Ovary (tissue), 3 donors: ENCODE results near the gene PERM1.

ENCODE experiments used
- EP300 ChIP-seq: sonication (generic); formaldehyde crosslinking; IDR thresholded peaks from one replicate; pipeline ENCODE4 v1.6.1; 2017; ENCODE audit warnings: antibody characterized with exemption
- POLR2A ChIP-seq: fragments of 450-650 bp; IDR thresholded peaks from one replicate; pipeline ENCODE4 v1.6.1; 2017; ENCODE audit warnings: antibody characterized with exemption, mild to moderate bottlenecking, moderate library complexity
- TF ChIP-seq, protein P1 (sequence below), 3 donors: fragments of 450-650 bp in 2 of 3; fragments of 200-600 bp in 1 of 3; IDR thresholded peaks; one replicate each; pipeline versions ENCODE4 v1.5.1 to v1.8.0; 2016 to 2022; ENCODE audit warnings: antibody characterized with exemption in 3 of 3, mild to moderate bottlenecking in 1 of 3
- donor health status: DM: no; HTN: no; CAD: no.

- TF ChIP-seq, protein P1, sequence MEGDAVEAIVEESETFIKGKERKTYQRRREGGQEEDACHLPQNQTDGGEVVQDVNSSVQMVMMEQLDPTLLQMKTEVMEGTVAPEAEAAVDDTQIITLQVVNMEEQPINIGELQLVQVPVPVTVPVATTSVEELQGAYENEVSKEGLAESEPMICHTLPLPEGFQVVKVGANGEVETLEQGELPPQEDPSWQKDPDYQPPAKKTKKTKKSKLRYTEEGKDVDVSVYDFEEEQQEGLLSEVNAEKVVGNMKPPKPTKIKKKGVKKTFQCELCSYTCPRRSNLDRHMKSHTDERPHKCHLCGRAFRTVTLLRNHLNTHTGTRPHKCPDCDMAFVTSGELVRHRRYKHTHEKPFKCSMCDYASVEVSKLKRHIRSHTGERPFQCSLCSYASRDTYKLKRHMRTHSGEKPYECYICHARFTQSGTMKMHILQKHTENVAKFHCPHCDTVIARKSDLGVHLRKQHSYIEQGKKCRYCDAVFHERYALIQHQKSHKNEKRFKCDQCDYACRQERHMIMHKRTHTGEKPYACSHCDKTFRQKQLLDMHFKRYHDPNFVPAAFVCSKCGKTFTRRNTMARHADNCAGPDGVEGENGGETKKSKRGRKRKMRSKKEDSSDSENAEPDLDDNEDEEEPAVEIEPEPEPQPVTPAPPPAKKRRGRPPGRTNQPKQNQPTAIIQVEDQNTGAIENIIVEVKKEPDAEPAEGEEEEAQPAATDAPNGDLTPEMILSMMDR (IDR thresholded peaks at IDR 0.05): no peak
- TF ChIP-seq POLR2A: no peak
- no peak for TF ChIP-seq EP300
These were observed 10.7 kb downstream of the PERM1 start for GRCh38 chr1:970973-971730.
